Panc1 (cell line): ENCODE data around the gene KCNQ1. TPM values are rescaled to one million over a fixed set of nuclear protein-coding genes. Genes with fewer than 3 reads are reported as not detected.
A peak's percentile ranks its signal among the peaks of the same experiment; 100 is the strongest.

Source experiments
- ATAC-seq: fragments of 200-7000 bp; cut with Tn5 transposase; 2 replicates; pipeline ENCODE4 v1.9.1; 2020; ENCODE audit warnings: mild to moderate bottlenecking, moderate library complexity
- BruUV-seq: library from RNA; stranded (reverse); fragments of 400-500 nt; replicated peaks from 2 replicates; lab custom pipeline; 2021; lab: Mats Ljungman, UMichigan
- CTCF ChIA-PET: fragments of 300-600 bp; sonication (Branson Sonifier 250); formaldehyde crosslinking; loops from one replicate; lab custom pipeline; 2022; ENCODE audit warnings: antibody characterized with exemption; lab: Charles Lee
- POLR2A ChIA-PET: fragments of 300-600 bp; sonication (Branson Sonifier 250); formaldehyde crosslinking; loops from one replicate; lab custom pipeline; 2022; ENCODE audit warnings: antibody characterized with exemption; lab: Charles Lee
- DNase-seq: peaks from one replicate; pipeline ENCODE4 v3.0.0-alpha.2; 2010; ENCODE audit warnings: low read depth, low spot score
- H3K27ac ChIP-seq: 2 replicates; pipeline ENCODE4 v1.5.1; 2011; ENCODE audit warnings: mild to moderate bottlenecking, low read length, inconsistent platforms
- H3K27me3 ChIP-seq: fragments of 200-500 bp; sonication (Bioruptor generic); 2 replicates; pipeline ENCODE4 v1.6.0; 2014; ENCODE audit warnings: low read length, inconsistent platforms; ENCODE audit not compliant: control insufficient read depth, insufficient read depth
- H3K36me3 ChIP-seq: fragments of 200-500 bp; sonication (Bioruptor generic); 2 replicates; pipeline ENCODE4 v1.5.1; 2014; ENCODE audit warnings: inconsistent platforms, mild to moderate bottlenecking, low read length, moderate library complexity; ENCODE audit not compliant: control insufficient read depth, insufficient read depth
- H3K4me1 ChIP-seq: 2 replicates; pipeline ENCODE4 v1.5.1; 2011; ENCODE audit warnings: inconsistent platforms, mild to moderate bottlenecking, low read length, moderate library complexity; ENCODE audit not compliant: control insufficient read depth, insufficient read depth
- H3K4me3 ChIP-seq, 2 experiments: 2 replicates each; pipeline ENCODE4 v1.5.1; 2011 to 2012; ENCODE audit warnings: low read depth in 2 of 2, low read length in 2 of 2, mild to moderate bottlenecking in 2 of 2, inconsistent platforms in 1 of 2, moderate library complexity in 1 of 2
- H3K9me3 ChIP-seq: fragments of 200-500 bp; sonication (Bioruptor generic); 2 replicates; pipeline ENCODE4 v1.5.1; 2014; ENCODE audit warnings: low read depth, mild to moderate bottlenecking, inconsistent platforms, low read length, moderate library complexity; ENCODE audit not compliant: control insufficient read depth, insufficient read depth
- CTCF ChIP-seq: fragments of 450-650 bp; IDR thresholded peaks from 2 replicates; pipeline ENCODE4 v1.5.1; 2017; ENCODE audit warnings: mild to moderate bottlenecking
- POLR2AphosphoS5 ChIP-seq: IDR thresholded peaks from 2 replicates; pipeline ENCODE4 v1.6.1; 2012; ENCODE audit warnings: mild to moderate bottlenecking, low read depth, low read length, moderate library complexity
- REST ChIP-seq, 2 experiments: IDR thresholded peaks; 2 replicates each; pipeline ENCODE4 v1.6.1; 2011 to 2012; ENCODE audit warnings: low read depth in 2 of 2, control low read depth in 1 of 2, low read length in 1 of 2, mild to moderate bottlenecking in 1 of 2, moderate library complexity in 1 of 2; ENCODE audit not compliant: insufficient read depth in 1 of 2
- SIN3A ChIP-seq: IDR thresholded peaks from 2 replicates; pipeline ENCODE4 v1.6.1; 2012; ENCODE audit warnings: low read depth, mild to moderate bottlenecking, low read length, moderate library complexity, borderline replicate concordance; ENCODE audit not compliant: insufficient read depth
- TCF7L2 ChIP-seq: IDR thresholded peaks from 2 replicates; pipeline ENCODE4 v1.6.1; 2011; ENCODE audit warnings: mild to moderate bottlenecking, low read depth, low read length, inconsistent platforms
- in situ Hi-C: cut with HindIII; loops from 2 replicates; pipeline ENCODE4 v1.10.0; 2016; ENCODE audit warnings: low sequenced_read_pairs, low pct_unique_long_range_greater_than_20kb
- intact Hi-C: fragments of 100-400 bp; cut with micrococcal nuclease; formaldehyde crosslinking; loops from one replicate; pipeline ENCODE4 v1.10.0; 2022; ENCODE audit not compliant: unreplicated experiment
- total RNA-seq: library from RNA; stranded (reverse); gene quantifications from one replicate; pipeline ENCODE4 v1.2.1, GENCODE V29; 2021; ENCODE audit not compliant: unreplicated experiment

Gene KCNQ1
- total RNA-seq, 1 experiment from 2014 or later = 1.0 TPM

DNA sequence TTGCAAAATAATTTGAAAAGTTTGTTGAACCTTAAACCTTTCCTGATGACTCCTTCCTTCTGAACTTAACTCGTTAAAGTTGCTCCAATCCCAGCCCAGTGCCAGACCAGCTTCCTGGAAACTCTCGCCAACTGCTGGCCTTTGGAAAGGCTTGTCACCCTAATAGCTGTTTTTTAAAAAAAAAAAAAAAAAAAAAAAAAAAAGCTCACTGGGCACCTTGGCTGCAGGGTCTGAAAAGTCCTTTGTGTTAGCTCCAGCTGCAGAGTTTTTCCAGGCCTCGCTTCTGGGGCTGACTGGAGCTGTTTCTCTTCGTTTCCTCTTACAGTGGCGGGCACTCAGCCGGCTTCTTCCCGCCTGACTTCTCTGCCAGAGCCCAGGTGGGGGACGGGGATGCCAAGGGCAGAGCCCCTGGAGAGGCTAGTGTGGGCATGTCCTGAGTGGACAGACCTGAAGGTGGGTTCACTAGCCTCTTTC, 229.9 kb downstream of the KCNQ1 start:
- no peak overlapping the region for H3K27ac ChIP-seq
- no peak for ATAC-seq
- CTCF ChIA-PET = no interaction called here

GRCh38 chr11:2675540-2675939, 230.7 kb downstream of the KCNQ1 start:
- H3K4me3 ChIP-seq = no peak overlapping the region
- no peak for TF ChIP-seq SIN3A
- no peak for TF ChIP-seq POLR2AphosphoS5
- TF ChIP-seq CTCF = no peak
- no peak for TF ChIP-seq REST (IDR thresholded peaks at IDR 0.05; ENCODE audit: insufficient read depth in 1 of 2, low read depth in 2 of 2, low read length in 1 of 2)
- no peak for TF ChIP-seq TCF7L2
- DNase-seq (no peak), ATAC-seq (0 out of 2 replicates have a peak, but pooled peaks have one; percentile 32)
- H3K27ac ChIP-seq = no peak overlapping the region
- H3K4me1 ChIP-seq = no peaks in the 10 kb centered on the region
- BruUV-seq = no TSS peak
- no peaks in the 10 kb centered on the region for H3K9me3 ChIP-seq
- in situ Hi-C loops (no loop called here), intact Hi-C loops (no loop called here)
- no peaks in the 10 kb centered on the region for H3K36me3 ChIP-seq
- ChIA-PET CTCF (no interaction called here), POLR2A (no interaction called here)
- no peaks in the 10 kb centered on the region for H3K27me3 ChIP-seq

More for the DNA sequence above, 229.9 kb downstream of the KCNQ1 start:
- Histone ChIP-seq H3K4me3 (no peak overlapping the region), H3K9me3 (no peaks in the 10 kb centered on the region), H3K27me3 (no peaks in the 10 kb centered on the region), H3K36me3 (no peaks in the 10 kb centered on the region), H3K4me1 (no peaks in the 10 kb centered on the region)
- BruUV-seq = no TSS peak
- in situ Hi-C loops = no loop called here
- no peak for DNase-seq
- TF ChIP-seq REST (IDR thresholded peaks at IDR 0.05; ENCODE audit: insufficient read depth in 1 of 2, low read depth in 2 of 2, low read length in 1 of 2) (no peak), POLR2AphosphoS5 (no peak), TCF7L2 (no peak), CTCF (no peak), SIN3A (no peak)
- POLR2A ChIA-PET = no interaction called here
- intact Hi-C loops = no loop called here
